Trophoblast cell (in vitro differentiated cells and primary cell): ENCODE results near the gene ATXN1L.

Source experiments
- DNase-seq, 2 donors: peaks; one replicate each; pipeline ENCODE4 v3.0.0-alpha.2; 2016
- H2AFZ ChIP-seq: 2 replicates; pipeline ENCODE4 v1.6.1; 2013; ENCODE audit warnings: low read length, moderate library complexity, mild to moderate bottlenecking; ENCODE audit not compliant: insufficient read depth, poor library complexity
- H2AK5ac ChIP-seq: 2 replicates; pipeline ENCODE4 v1.6.1; 2013; ENCODE audit warnings: mild to moderate bottlenecking, low read length
- H2BK120ac ChIP-seq: 2 replicates; pipeline ENCODE4 v1.6.1; 2013; ENCODE audit warnings: low read length, mild to moderate bottlenecking, moderate library complexity; ENCODE audit not compliant: insufficient read depth, poor library complexity
- H2BK12ac ChIP-seq: 2 replicates; pipeline ENCODE4 v1.6.1; 2013; ENCODE audit warnings: mild to moderate bottlenecking, low read length, moderate library complexity
- H2BK5ac ChIP-seq: 2 replicates; pipeline ENCODE4 v1.6.1; 2013; ENCODE audit warnings: low read length, low read depth, moderate library complexity, mild to moderate bottlenecking; ENCODE audit not compliant: poor library complexity
- H3K14ac ChIP-seq: 2 replicates; pipeline ENCODE4 v1.6.1; 2013; ENCODE audit warnings: mild to moderate bottlenecking, low read length
- H3K18ac ChIP-seq: 2 replicates; pipeline ENCODE4 v1.6.1; 2013; ENCODE audit warnings: mild to moderate bottlenecking, low read length
- H3K23ac ChIP-seq: 2 replicates; pipeline ENCODE4 v1.6.1; 2013; ENCODE audit warnings: low read length
- H3K27ac ChIP-seq: 2 replicates; pipeline ENCODE4 v1.5.1; 2013; ENCODE audit warnings: low read depth, mild to moderate bottlenecking, inconsistent platforms, low read length, moderate library complexity
- H3K27me3 ChIP-seq: 2 replicates; pipeline ENCODE4 v1.6.1; 2013; ENCODE audit warnings: inconsistent platforms, mild to moderate bottlenecking, low read length, moderate library complexity; ENCODE audit not compliant: insufficient read depth
- H3K36me3 ChIP-seq, 2 experiments: 1 replicate in 1 of 2; 2 replicates in 1 of 2; pipeline ENCODE4 v1.6.1; 2013; ENCODE audit warnings: low read length in 2 of 2, mild to moderate bottlenecking in 2 of 2, moderate library complexity in 1 of 2; ENCODE audit not compliant: insufficient read depth in 2 of 2, control insufficient read depth in 1 of 2
- H3K4ac ChIP-seq: 2 replicates; pipeline ENCODE4 v1.6.1; 2013; ENCODE audit warnings: low read depth, mild to moderate bottlenecking, low read length, moderate library complexity
- H3K4me1 ChIP-seq, 2 experiments: 1 replicate in 1 of 2; 2 replicates in 1 of 2; pipeline ENCODE4 v1.6.1; 2013; ENCODE audit warnings: low read length in 2 of 2, mild to moderate bottlenecking in 2 of 2, moderate library complexity in 1 of 2; ENCODE audit not compliant: insufficient read depth in 2 of 2, control insufficient read depth in 1 of 2
- H3K4me2 ChIP-seq: 2 replicates; pipeline ENCODE4 v1.6.1; 2013; ENCODE audit warnings: inconsistent platforms, mild to moderate bottlenecking, low read length, moderate library complexity
- H3K4me3 ChIP-seq: 2 replicates; pipeline ENCODE4 v1.5.1; 2013; ENCODE audit warnings: mild to moderate bottlenecking, low read depth, low read length, inconsistent platforms
- H3K79me1 ChIP-seq: one replicate; pipeline ENCODE4 v1.6.1; 2013; ENCODE audit warnings: low read length
- H3K79me2 ChIP-seq: 2 replicates; pipeline ENCODE4 v1.6.1; 2013; ENCODE audit warnings: low read length, mild to moderate bottlenecking; ENCODE audit not compliant: control insufficient read depth, insufficient read depth, poor library complexity
- H3K9ac ChIP-seq: 2 replicates; pipeline ENCODE4 v1.6.1; 2013; ENCODE audit warnings: mild to moderate bottlenecking, low read length
- H3K9me3 ChIP-seq: 2 replicates; pipeline ENCODE4 v1.6.1; 2013; ENCODE audit warnings: low read depth, mild to moderate bottlenecking, control low read depth, inconsistent platforms, low read length; ENCODE audit not compliant: insufficient read depth
- H4K12ac ChIP-seq: 2 replicates; pipeline ENCODE4 v1.6.1; 2013; ENCODE audit warnings: low read depth, mild to moderate bottlenecking, low read length, moderate library complexity
- H4K8ac ChIP-seq: 2 replicates; pipeline ENCODE4 v1.6.1; 2013; ENCODE audit warnings: low read depth, mild to moderate bottlenecking, low read length, moderate library complexity
- H4K91ac ChIP-seq: one replicate; pipeline ENCODE4 v1.6.1; 2013; ENCODE audit warnings: low read depth, mild to moderate bottlenecking, low read length, moderate library complexity
- WGBS: extraction: QIAGEN DNeasy Blood & Tissue Kit; methylation state at CpG from one replicate; pipeline ENCODE4 v1.1.7; 2013; ENCODE audit warnings: missing lambda C conversion rate; ENCODE audit not compliant: insufficient read length, insufficient coverage; ENCODE audit errors: extremely low coverage; 5-methylcytosine and 5-hydroxymethylcytosine counted together

The ATXN1L gene

DNA sequence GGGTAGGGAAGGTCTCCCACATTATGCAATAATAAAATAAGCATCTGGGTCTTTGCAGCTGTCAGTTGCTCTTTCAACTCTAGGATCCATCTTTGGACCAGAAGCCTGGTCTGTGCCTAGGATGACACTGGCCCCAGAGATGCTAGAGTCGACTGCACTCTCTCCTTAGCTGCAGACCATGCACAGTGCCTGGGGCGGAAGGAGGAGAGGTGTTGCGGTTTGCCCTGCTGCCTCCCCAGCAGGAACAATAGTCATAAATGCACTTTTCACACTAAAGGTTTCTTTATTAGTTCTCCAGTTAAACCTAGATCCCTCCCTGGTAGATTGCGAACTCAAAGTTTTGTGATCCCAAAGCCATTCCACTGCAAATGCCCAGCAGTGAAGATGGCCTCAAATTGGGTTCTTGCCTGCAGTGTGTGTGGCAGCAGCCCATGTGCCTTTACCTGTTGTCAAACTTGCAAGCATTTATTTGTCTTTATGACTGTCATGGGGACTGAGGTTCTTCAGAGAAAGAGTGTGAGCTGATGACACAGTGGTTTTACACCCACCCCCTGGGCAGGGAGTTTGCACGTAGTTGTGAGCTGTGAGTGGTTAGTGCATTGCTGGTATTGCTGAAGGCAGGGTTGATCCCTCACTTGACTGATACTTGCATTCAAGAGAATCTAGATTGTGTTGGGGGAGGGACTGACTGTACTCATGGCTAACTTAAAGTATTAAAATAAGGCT is 10.3 kb downstream of the ATXN1L start:
- Histone ChIP-seq H4K91ac (no peak overlapping the region), H3K27ac (no peak overlapping the region), H3K79me2 (no peaks in the 10 kb centered on the region), H3K9me3 (no peaks in the 10 kb centered on the region), H2AFZ (no peak overlapping the region), H4K12ac (no peak overlapping the region), H2BK120ac (no peak overlapping the region), H3K79me1 (no peaks in the 10 kb centered on the region), H4K8ac (no peak overlapping the region), H3K23ac (no peak overlapping the region), H3K18ac (no peak overlapping the region), H2BK5ac (no peak overlapping the region), H3K4ac (no peak overlapping the region), H3K4me1 (peaks cover 11 to 16% of the 10 kb centered on the region in 2 experiments), H2AK5ac (no peak overlapping the region), H3K36me3 (peaks cover 24 to 39% of the 10 kb centered on the region in 2 experiments), H3K27me3 (no peaks in the 10 kb centered on the region), H2BK12ac (no peak overlapping the region), H3K9ac (no peak overlapping the region), H3K14ac (no peak overlapping the region), H3K4me3 (no peak overlapping the region), H3K4me2 (no peak overlapping the region)
- no peak for DNase-seq
- no CpG with 5 or more reads among the region's 5 CpGs for WGBS

DNA sequence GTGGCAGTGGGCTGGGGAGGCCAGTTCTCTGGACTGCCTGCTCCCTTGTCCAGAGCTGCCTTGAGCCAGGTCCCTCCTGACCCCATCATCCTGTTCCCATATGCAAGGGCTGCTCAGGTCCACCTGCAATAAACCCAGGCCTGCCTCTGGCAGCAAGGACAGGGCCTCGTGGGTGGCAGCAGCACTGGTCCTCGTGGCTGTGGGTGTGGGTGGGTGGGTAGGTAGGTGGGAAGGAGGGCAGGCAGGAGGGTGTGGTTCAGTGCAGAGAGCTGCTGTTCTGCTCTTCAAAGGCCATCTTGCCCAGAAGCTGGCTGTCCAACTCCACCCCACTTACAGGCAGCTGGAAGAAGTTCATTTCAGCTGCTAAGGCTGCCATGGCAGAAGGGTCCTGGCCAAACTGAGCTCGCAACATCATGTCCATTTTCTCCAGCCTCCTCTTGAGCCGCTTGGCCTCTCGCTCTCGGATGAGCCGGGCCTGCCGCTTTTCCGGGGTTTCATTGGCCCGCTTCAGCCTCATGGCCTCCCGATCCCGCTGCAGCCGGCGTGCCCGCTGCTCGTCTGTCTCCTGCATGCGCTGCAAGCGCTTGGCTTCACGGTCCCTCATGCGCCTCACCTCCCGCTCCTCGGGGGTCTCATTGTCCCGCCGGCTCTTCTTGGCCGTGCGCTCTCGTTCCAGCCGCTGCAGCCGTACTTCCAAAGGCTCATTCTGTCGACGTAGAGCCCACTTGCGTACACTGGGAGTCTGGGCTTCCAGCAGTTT is 14.2 kb downstream of the ATXN1L start:
- H3K4me3 ChIP-seq: no peak overlapping the region
- no peak overlapping the region for H2BK5ac ChIP-seq
- H3K4ac ChIP-seq: no peak overlapping the region
- H4K91ac ChIP-seq: no peak overlapping the region
- H3K79me1 ChIP-seq: no peaks in the 10 kb centered on the region
- H3K27ac ChIP-seq: no peak overlapping the region
- no peak for DNase-seq
- no peak overlapping the region for H2AFZ ChIP-seq
- H3K27me3 ChIP-seq: no peaks in the 10 kb centered on the region
- H4K8ac ChIP-seq: no peak overlapping the region
- H3K18ac ChIP-seq: no peak overlapping the region
- no peak overlapping the region for H3K9ac ChIP-seq
- WGBS: no CpG with 5 or more reads among the region's 32 CpGs
- no peaks in the 10 kb centered on the region for H3K79me2 ChIP-seq
- H3K36me3 ChIP-seq: peaks cover 32 to 53% of the 10 kb centered on the region in 2 experiments
- H3K4me1 ChIP-seq: no peaks in the 10 kb centered on the region
- no peaks in the 10 kb centered on the region for H3K9me3 ChIP-seq
- no peak overlapping the region for H4K12ac ChIP-seq
- H2AK5ac ChIP-seq: no peak overlapping the region
- no peak overlapping the region for H3K4me2 ChIP-seq
- H2BK12ac ChIP-seq: no peak overlapping the region
- H3K23ac ChIP-seq: no peak overlapping the region
- no peak overlapping the region for H3K14ac ChIP-seq
- H2BK120ac ChIP-seq: no peak overlapping the region

DNA sequence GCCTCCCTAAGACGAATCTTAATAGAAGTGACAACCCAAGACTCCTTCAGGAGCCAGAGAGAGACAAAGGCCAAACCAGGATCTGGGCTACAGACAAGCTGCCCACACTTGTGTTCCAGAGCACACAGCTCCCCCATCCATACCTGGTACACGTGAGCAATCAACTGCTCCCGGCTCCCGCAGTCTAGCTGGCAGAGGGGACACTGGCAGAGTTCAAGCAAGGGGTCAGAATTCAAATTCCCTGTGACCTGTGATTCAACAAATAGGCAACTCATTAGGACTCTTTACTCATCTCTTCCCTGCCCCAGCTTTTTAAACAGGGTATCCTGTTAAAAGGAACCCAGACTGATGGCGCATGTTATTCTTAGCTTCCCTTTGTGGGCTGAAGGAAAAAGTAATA is 18.2 kb downstream of the ATXN1L start:
- peaks cover 34 to 55% of the 10 kb centered on the region in 2 experiments for H3K36me3 ChIP-seq
- H2BK5ac ChIP-seq: no peak overlapping the region
- no peak overlapping the region for H3K4ac ChIP-seq
- no peak for DNase-seq
- no peaks in the 10 kb centered on the region for H3K79me1 ChIP-seq
- no CpG with 5 or more reads among the region's 5 CpGs for WGBS
- H3K9me3 ChIP-seq: no peaks in the 10 kb centered on the region
- H4K91ac ChIP-seq: no peak overlapping the region
- no peak overlapping the region for H3K23ac ChIP-seq
- no peak overlapping the region for H3K27ac ChIP-seq
- no peaks in the 10 kb centered on the region for H3K27me3 ChIP-seq
- H2AFZ ChIP-seq: no peak overlapping the region
- H2AK5ac ChIP-seq: no peak overlapping the region
- H3K79me2 ChIP-seq: no peaks in the 10 kb centered on the region
- no peak overlapping the region for H3K18ac ChIP-seq
- no peak overlapping the region for H4K8ac ChIP-seq
- peak overlapping the region; percentile 41 for H3K9ac ChIP-seq
- H2BK12ac ChIP-seq: no peak overlapping the region
- H4K12ac ChIP-seq: no peak overlapping the region
- H3K4me2 ChIP-seq: no peak overlapping the region
- no peaks in the 10 kb centered on the region for H3K4me1 ChIP-seq
- H3K4me3 ChIP-seq: no peak overlapping the region
- no peak overlapping the region for H3K14ac ChIP-seq
- no peak overlapping the region for H2BK120ac ChIP-seq

DNA sequence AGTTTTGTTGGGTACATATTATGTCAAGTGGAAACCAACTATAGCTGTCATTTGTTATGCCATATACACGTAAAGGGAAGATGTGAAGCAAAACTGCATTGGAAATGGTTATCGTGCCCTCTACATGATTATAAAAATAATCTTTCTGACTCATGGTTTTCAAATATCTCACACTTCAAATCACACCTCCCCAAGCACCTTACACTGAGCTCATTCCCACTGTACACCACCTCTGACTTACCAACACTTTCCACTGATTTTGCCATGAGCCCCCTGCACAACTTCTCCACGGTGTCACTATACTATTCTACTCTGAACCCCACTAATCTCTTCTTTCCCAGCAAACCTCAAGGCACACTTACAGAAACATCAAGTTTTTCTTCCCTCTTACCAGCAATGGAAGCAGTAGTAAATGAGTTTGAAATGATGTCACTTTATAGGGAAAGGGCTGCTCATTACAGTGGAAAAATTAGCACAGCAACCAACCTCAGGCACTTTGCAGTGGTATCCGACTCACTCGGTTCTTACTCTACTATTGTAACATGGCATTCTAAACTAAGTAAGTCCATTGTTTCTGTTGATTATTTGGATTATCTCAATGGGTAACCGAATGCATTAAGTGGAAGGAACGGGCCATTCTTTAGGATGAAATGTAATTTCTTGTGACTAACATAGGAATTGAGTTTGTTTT is 19.5 kb downstream of the ATXN1L start:
- no peak overlapping the region for H3K14ac ChIP-seq
- no peak overlapping the region for H3K27ac ChIP-seq
- DNase-seq: no peak
- H3K23ac ChIP-seq: no peak overlapping the region
- H3K18ac ChIP-seq: no peak overlapping the region
- no peaks in the 10 kb centered on the region for H3K79me2 ChIP-seq
- no peaks in the 10 kb centered on the region for H3K9me3 ChIP-seq
- H4K8ac ChIP-seq: no peak overlapping the region
- H3K36me3 ChIP-seq: peaks cover 27 to 45% of the 10 kb centered on the region in 2 experiments
- no peaks in the 10 kb centered on the region for H3K4me1 ChIP-seq
- no peak overlapping the region for H3K4me2 ChIP-seq
- no peaks in the 10 kb centered on the region for H3K27me3 ChIP-seq
- H2AK5ac ChIP-seq: no peak overlapping the region
- H4K91ac ChIP-seq: no peak overlapping the region
- H3K9ac ChIP-seq: no peak overlapping the region
- WGBS: no CpG with 5 or more reads among the region's 7 CpGs
- H2AFZ ChIP-seq: no peak overlapping the region
- no peaks in the 10 kb centered on the region for H3K79me1 ChIP-seq
- H3K4me3 ChIP-seq: no peak overlapping the region
- H3K4ac ChIP-seq: no peak overlapping the region
- H2BK120ac ChIP-seq: no peak overlapping the region
- no peak overlapping the region for H2BK5ac ChIP-seq
- no peak overlapping the region for H2BK12ac ChIP-seq
- H4K12ac ChIP-seq: no peak overlapping the region
